Activated CD4-positive, alpha-beta T cell treated with anti-CD3 and anti-CD28 coated beads, Interleukin-2, amount 50 U/mL, for 1 hour (primary cell): ENCODE data around the gene NR4A1.
A peak's percentile ranks its signal among the peaks of the same experiment; 100 is the strongest.

Experiments used
- DNase-seq: peaks from one replicate; pipeline ENCODE4 v3.0.0-alpha.2; 2020

Gene NR4A1

GRCh38 chr12:52042706-52043385, 8.4 kb upstream of the NR4A1 start:
- no peak for DNase-seq

- no peak for DNase-seq
Observed at GRCh38 chr12:52043386-52044212, 7.6 kb upstream of the NR4A1 start.

GRCh38 chr12:52044292-52044983, 6.8 kb upstream of the NR4A1 start:
- DNase-seq: no peak

- no peak for DNase-seq
Observed at GRCh38 chr12:52045794-52046199, 5.4 kb upstream of the NR4A1 start.

GRCh38 chr12:52046859-52047258, 4.4 kb upstream of the NR4A1 start:
- DNase-seq: no peak

- DNase-seq: no peak
Observed at GRCh38 chr12:52049286-52049685, 2.0 kb upstream of the NR4A1 start.

GRCh38 chr12:52049688-52050087, 1.6 kb upstream of the NR4A1 start:
- DNase-seq: no peak

- DNase-seq: peak; percentile 40
Observed at GRCh38 chr12:52050116-52050757, 1.0 kb upstream of the NR4A1 start.

- DNase-seq: peak; percentile 44
Observed at GRCh38 chr12:52052468-52053186, 1.4 kb downstream of the NR4A1 start.

- DNase-seq: peak; percentile 41
Observed at GRCh38 chr12:52053536-52054209, 2.4 kb downstream of the NR4A1 start.

GRCh38 chr12:52054231-52054832, 3.1 kb downstream of the NR4A1 start:
- DNase-seq: peak; percentile 38

- DNase-seq: peak; percentile 38
Observed at GRCh38 chr12:52054833-52055730, 3.8 kb downstream of the NR4A1 start.

- DNase-seq: peak; percentile 44
Observed at GRCh38 chr12:52055731-52056711, 4.8 kb downstream of the NR4A1 start.

- peak; percentile 36 for DNase-seq
Observed at GRCh38 chr12:52056801-52057637, 5.8 kb downstream of the NR4A1 start.

- no peak for DNase-seq
Observed at GRCh38 chr12:52057638-52058576, 6.7 kb downstream of the NR4A1 start.

- DNase-seq: peak; percentile 41
Observed at GRCh38 chr12:52058631-52059361, 7.6 kb downstream of the NR4A1 start.
